ENCODE results near the gene DLD. TPM values are rescaled to one million over a fixed set of nuclear protein-coding genes. Genes with fewer than 3 reads are reported as not detected.
A peak's percentile ranks its signal among the peaks of the same experiment; 100 is the strongest.

DLD gene
- total and polyA plus RNA-seq, 2 of the 13 experiments (the other 11 are each of a cell fraction or from before 2014, with no cell fraction given), result 56.8 to 95.2 TPM

DNA sequence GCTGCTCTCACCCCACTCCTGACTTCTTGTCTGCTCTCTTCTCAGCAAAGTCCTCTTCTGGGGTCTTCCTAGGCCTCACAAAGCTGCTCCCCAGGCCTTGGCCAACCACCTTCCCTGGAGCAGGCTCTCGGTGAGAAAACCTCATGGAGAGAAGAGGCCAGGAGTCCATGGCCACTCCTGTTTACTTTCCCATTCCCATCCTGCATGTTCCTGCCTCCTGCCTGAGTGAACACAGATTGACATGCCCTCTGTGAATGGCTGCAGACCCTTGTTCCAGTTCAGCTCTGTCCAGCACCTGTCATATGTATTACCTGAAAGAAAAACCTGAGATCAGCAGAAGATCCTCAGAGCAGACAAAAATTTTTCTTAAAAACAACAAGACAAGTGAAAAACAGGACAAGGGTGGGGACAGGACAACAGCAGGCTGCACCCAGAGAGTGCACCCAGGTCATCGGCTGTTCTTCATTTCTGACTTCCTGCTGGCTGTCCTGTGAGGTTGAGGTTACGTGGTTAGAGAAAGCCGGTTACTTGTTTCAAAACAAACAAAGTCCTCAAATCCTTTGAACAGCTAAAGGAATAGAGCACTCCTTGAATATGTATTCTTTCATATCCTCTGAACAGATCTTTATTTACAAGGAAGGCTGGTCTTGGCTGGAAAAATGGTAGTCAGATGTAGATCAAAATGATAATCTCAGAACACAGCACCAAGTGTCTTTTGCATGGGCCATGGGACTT is 34.0 kb upstream of the DLD start (continued):
- no peak for TF ChIP-seq CREM (IDR thresholded peaks at IDR 0.05)
- TF ChIP-seq CREM (CRISPR knock-in tag; IDR thresholded peaks at IDR 0.05), result no peak
- TF ChIP-seq, protein P1, sequence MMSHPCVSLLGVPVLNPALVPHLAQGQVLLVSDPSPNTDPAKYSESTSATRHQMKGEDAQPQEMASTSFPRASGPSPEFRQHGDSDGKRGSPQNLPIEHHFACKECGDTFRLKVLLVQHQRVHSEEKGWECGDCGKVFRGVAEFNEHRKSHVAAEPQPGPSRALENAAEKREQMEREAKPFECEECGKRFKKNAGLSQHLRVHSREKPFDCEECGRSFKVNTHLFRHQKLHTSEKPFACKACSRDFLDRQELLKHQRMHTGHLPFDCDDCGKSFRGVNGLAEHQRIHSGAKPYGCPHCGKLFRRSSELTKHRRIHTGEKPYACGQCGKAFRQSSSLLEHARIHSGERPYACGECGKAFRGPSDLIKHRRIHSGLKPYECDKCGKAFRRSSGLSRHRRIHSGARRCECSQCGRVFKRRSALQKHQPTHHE (CRISPR knock-in tag; IDR thresholded peaks at IDR 0.05; ENCODE audit: borderline replicate concordance), result peak; percentile 61; the same call in 1 of the 2 replicates
- TF ChIP-seq MAFK (conservative IDR thresholded peaks at IDR 0.05 in 1 of 2, IDR thresholded peaks at IDR 0.05 in 1 of 2; ENCODE audit: low read length in 2 of 2), result 0 out of 4 replicates have a peak, but pooled peaks of 1 of the 2 experiments have one; percentile 3
- no peak for TF ChIP-seq EZH2 (conservative IDR thresholded peaks at IDR 0.05; ENCODE audit: low read depth, low read length)
- TF ChIP-seq GFI1 (CRISPR knock-in tag; IDR thresholded peaks at IDR 0.05; ENCODE audit: borderline replicate concordance), result peak; percentile 56; the same call in 1 of the 2 replicates
- TF ChIP-seq KAT7 (CRISPR knock-in tag; IDR thresholded peaks at IDR 0.05; ENCODE audit: borderline replicate concordance), result 0 out of 2 replicates have a peak, but pooled peaks have one; percentile 47
- TF ChIP-seq GABPA (IDR thresholded peaks at IDR 0.05; ENCODE audit: low read depth, low read length), result no peak
- peak; percentile 34; the same call in 1 of the 2 replicates for TF ChIP-seq GABPA (CRISPR knock-in tag; IDR thresholded peaks at IDR 0.05; ENCODE audit: low read depth)
- TF ChIP-seq, protein P2, sequence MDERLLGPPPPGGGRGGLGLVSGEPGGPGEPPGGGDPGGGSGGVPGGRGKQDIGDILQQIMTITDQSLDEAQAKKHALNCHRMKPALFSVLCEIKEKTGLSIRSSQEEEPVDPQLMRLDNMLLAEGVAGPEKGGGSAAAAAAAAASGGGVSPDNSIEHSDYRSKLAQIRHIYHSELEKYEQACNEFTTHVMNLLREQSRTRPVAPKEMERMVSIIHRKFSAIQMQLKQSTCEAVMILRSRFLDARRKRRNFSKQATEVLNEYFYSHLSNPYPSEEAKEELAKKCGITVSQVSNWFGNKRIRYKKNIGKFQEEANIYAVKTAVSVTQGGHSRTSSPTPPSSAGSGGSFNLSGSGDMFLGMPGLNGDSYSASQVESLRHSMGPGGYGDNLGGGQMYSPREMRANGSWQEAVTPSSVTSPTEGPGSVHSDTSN (CRISPR knock-in tag; IDR thresholded peaks at IDR 0.05), result peak; percentile 66; the same call in 1 of the 2 replicates
- peak; percentile 72 for TF ChIP-seq ZFX (CRISPR knock-in tag; IDR thresholded peaks at IDR 0.05; ENCODE audit: low read depth)
- TF ChIP-seq ATM (IDR thresholded peaks at IDR 0.05; ENCODE audit: borderline replicate concordance), result no peak
- no peak for TF ChIP-seq CHD4 (IDR thresholded peaks at IDR 0.05; ENCODE audit: borderline replicate concordance, low read length)
- TF ChIP-seq, protein P3, sequence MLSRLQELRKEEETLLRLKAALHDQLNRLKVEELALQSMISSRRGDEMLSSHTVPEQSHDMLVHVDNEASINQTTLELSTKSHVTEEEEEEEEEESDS (CRISPR knock-in tag; IDR thresholded peaks at IDR 0.05; ENCODE audit: borderline replicate concordance), result peak; percentile 56; the same call in 1 of the 2 replicates
- 0 out of 2 replicates have a peak, but pooled peaks have one; percentile 28 for TF ChIP-seq ZNF230 (CRISPR knock-in tag; IDR thresholded peaks at IDR 0.05)
- TF ChIP-seq PITX1 (CRISPR knock-in tag; IDR thresholded peaks at IDR 0.05), result peak; percentile 64; the same call in 1 of the 2 replicates
- 0 out of 2 replicates have a peak, but pooled peaks have one; percentile 36 for TF ChIP-seq ZNF337 (CRISPR knock-in tag; IDR thresholded peaks at IDR 0.05; ENCODE audit: borderline replicate concordance, low read depth)
- TF ChIP-seq, protein P4, sequence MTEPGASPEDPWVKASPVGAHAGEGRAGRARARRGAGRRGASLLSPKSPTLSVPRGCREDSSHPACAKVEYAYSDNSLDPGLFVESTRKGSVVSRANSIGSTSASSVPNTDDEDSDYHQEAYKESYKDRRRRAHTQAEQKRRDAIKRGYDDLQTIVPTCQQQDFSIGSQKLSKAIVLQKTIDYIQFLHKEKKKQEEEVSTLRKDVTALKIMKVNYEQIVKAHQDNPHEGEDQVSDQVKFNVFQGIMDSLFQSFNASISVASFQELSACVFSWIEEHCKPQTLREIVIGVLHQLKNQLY (CRISPR knock-in tag; IDR thresholded peaks at IDR 0.05), result peak; percentile 95
- TF ChIP-seq ZNF572 (CRISPR knock-in tag; IDR thresholded peaks at IDR 0.05), result peak; percentile 99
- peak; percentile 75; the same call in 1 of the 2 replicates for TF ChIP-seq ZMYM4 (CRISPR knock-in tag; IDR thresholded peaks at IDR 0.05)
- peak; percentile 66; the same call in 1 of the 2 replicates for TF ChIP-seq HOXA3 (CRISPR knock-in tag; IDR thresholded peaks at IDR 0.05)
- peak; percentile 29; the same call in 1 of the 2 replicates for TF ChIP-seq REPIN1 (CRISPR knock-in tag; IDR thresholded peaks at IDR 0.05; ENCODE audit: borderline replicate concordance, low read depth)
- TF ChIP-seq ZSCAN9 (CRISPR knock-in tag; IDR thresholded peaks at IDR 0.05; ENCODE audit: borderline replicate concordance), result peak; percentile 71
- TF ChIP-seq ZNF883 (CRISPR knock-in tag; IDR thresholded peaks at IDR 0.05; ENCODE audit: not compliant biosample characterization), result peak; percentile 53
- TF ChIP-seq SALL1 (CRISPR knock-in tag; IDR thresholded peaks at IDR 0.05), result peak; percentile 91

Measured in HepG2 (cell line).